Coronary artery (tissue), 2 donors: Measurements from ENCODE around the gene LCE1C.

Experiments used
- DNase-seq: peaks from one replicate; pipeline ENCODE4 v3.0.0-alpha.2; 2017; ENCODE audit warnings: low spot score
- H3K27ac ChIP-seq, 2 donors: fragments of 200-600 bp; sonication (generic); one replicate each; pipeline ENCODE4 v1.5.1; 2016 to 2019
- H3K4me3 ChIP-seq: fragments of 200-600 bp; sonication (generic); 2 replicates; pipeline ENCODE4 v1.5.1; 2016; ENCODE audit warnings: mild to moderate bottlenecking, moderate library complexity
- TF ChIP-seq, protein P1 (sequence below): fragments of 200-600 bp; sonication (generic); IDR thresholded peaks from one replicate; pipeline ENCODE4 v1.5.1; 2019; ENCODE audit warnings: antibody characterized with exemption

LCE1C gene

GRCh38 chr1:152817309-152817708 is 10.9 kb upstream of the LCE1C start:
- DNase-seq = no peak
- TF ChIP-seq, protein P1, sequence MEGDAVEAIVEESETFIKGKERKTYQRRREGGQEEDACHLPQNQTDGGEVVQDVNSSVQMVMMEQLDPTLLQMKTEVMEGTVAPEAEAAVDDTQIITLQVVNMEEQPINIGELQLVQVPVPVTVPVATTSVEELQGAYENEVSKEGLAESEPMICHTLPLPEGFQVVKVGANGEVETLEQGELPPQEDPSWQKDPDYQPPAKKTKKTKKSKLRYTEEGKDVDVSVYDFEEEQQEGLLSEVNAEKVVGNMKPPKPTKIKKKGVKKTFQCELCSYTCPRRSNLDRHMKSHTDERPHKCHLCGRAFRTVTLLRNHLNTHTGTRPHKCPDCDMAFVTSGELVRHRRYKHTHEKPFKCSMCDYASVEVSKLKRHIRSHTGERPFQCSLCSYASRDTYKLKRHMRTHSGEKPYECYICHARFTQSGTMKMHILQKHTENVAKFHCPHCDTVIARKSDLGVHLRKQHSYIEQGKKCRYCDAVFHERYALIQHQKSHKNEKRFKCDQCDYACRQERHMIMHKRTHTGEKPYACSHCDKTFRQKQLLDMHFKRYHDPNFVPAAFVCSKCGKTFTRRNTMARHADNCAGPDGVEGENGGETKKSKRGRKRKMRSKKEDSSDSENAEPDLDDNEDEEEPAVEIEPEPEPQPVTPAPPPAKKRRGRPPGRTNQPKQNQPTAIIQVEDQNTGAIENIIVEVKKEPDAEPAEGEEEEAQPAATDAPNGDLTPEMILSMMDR = no peak
- no peak overlapping the region for H3K27ac ChIP-seq
- no peak overlapping the region for H3K4me3 ChIP-seq

DNA sequence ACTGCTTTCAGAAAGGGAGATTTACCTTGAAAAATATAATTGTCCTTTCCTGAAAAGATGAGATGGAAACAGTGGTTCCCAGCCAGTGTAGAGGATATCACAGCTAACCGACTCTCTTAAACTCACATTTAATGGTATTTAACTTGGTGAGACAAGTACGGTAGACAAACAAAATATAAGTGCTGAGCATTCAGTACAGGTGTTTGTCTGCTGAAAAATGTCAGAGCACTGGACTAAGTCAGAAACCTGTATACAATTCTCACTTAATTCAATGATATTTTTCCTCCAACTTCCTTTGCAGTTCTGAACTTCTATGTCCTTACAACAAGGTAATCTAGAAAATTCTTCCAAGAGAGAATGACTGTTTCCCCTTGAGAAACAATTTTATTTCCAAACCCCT is 5.2 kb upstream of the LCE1C start, which contains the start of gene LCE1B:
Gene LCE1B, plus strand, starts transcription at position 301 of the 400 bp plus-strand sequence. CDS start 476 bp downstream, outside the sequence.
- TF ChIP-seq, protein P1 = no peak
- Histone ChIP-seq H3K4me3 (no peak within 1 kb of the TSS), H3K27ac (no peak within 1 kb of the TSS)
- DNase-seq = no peak

DNA sequence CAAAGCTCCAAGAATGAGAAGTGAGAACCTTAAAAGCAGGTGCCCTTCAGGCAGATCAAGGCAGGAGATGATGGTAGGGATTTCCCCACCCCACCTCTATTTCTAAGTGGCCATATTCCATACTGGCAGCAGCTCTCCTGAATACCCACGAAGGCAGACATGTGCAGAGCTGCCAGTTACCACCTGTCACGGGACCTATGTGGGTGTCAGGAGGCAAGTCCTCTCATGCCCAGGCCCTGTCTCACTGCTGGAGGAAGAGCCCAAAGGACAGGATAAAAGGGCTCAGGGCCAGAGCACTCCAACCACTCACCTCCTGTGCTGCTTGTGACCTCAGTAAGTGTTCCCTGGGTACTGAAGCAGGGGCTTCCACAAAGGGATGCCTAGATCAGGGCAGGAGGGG is 4.6 kb upstream of the LCE1C start:
- DNase-seq = no peak
- TF ChIP-seq, protein P1 = no peak
- Histone ChIP-seq H3K4me3 (no peak overlapping the region), H3K27ac (no peak overlapping the region)

- TF ChIP-seq, protein P1 = no peak
- DNase-seq = no peak
- no peak overlapping the region for H3K4me3 ChIP-seq
- H3K27ac ChIP-seq = no peak overlapping the region
Measured at GRCh38 chr1:152801333-152801732, 5.1 kb downstream of the LCE1C start.

DNA sequence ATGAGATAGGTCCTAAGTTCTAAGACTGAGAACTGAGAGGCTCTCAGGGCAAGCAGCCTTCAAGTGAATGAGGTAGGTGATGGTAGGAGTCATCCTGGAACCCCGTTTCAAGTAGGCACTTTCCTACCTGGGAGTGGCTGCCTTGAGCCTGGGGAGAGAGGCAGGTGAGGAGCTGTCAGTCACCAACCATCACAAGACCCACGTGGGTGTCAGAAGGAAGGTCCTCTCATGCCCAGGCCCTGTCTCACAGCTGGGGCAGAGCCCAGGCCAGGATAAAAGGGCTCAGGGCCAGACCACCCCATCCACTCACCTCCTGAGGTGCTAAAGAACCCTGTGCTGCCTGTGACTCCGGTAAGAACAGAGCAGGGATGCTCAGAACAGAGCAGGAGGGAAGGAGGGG is 10.0 kb downstream of the LCE1C start, which contains the start of gene LCE1D:
Gene LCE1D, plus strand, starts transcription at position 301 of the 400 bp plus-strand sequence. CDS start 1,074 bp downstream, outside the sequence.
- Histone ChIP-seq H3K4me3 (no peak within 1 kb of the TSS), H3K27ac (no peak within 1 kb of the TSS)
- no peak for DNase-seq
- TF ChIP-seq, protein P1 = no peak

DNA sequence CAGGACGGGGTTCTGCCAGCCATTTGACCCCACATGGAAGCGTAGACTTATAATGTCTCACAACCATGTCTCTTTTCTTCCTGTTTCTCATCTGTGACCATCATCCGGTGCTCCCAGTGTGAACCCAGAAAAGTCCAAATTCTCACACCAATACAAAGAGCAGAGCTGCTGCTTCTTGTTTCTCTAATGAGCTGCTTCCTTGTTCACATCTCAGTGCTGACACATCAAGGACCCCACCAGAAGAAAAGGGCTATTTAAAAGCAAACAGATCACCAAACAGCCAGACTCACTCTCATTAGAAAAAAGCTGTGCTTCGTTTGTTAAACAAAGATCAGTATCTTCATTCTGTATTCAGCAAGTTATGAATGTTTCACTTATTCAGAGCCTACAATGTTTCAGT is 10.8 kb downstream of the LCE1C start:
- H3K27ac ChIP-seq = no peak overlapping the region
- no peak for DNase-seq
- H3K4me3 ChIP-seq = no peak overlapping the region
- TF ChIP-seq, protein P1 = no peak

DNA sequence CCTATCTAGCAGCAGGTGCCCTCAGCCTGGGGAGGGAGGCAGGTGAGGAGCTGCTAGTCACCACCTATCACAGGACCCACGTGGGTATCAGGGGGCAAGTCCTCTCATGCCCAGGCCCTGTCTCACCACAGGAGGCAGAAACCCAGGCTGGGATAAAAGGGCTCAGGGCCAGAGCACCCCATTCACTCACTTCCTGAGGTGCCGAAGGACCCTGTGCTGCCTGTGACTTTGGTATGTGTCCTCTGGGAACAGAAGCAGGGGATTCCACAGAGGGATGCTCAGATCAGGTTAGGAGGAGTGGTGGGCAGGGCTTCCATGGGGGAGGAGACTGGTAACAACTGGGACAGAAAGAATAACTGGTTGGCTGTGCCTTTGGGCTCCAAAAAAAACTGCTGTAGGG is 20.4 kb downstream of the LCE1C start, which contains the start of gene LCE1E:
Gene LCE1E, plus strand, starts transcription at position 181 of the 400 bp plus-strand sequence. CDS start 1,043 bp downstream, outside the sequence.
- no peak for DNase-seq
- TF ChIP-seq, protein P1 = no peak
- Histone ChIP-seq H3K27ac (no peak within 1 kb of the TSS), H3K4me3 (no peak within 1 kb of the TSS)
